ES-I3 (cell line): ENCODE results near the gene ARL3.
"Not testable (repeated sequence)": the region's sequence is repeated elsewhere in the genome, so short reads cannot be mapped to it uniquely, and the experiment has no call there.

Source experiments
- H3K36me3 ChIP-seq: 2 replicates; pipeline ENCODE4 v1.6.1; 2013; ENCODE audit warnings: mild to moderate bottlenecking, low read length, control low read depth, moderate library complexity; ENCODE audit not compliant: insufficient read depth
- H3K4me1 ChIP-seq: 2 replicates; pipeline ENCODE4 v1.6.1; 2013; ENCODE audit warnings: mild to moderate bottlenecking, control low read depth, low read length; ENCODE audit not compliant: insufficient read depth
- H3K9ac ChIP-seq: 2 replicates; pipeline ENCODE4 v1.6.1; 2013; ENCODE audit warnings: low read depth, mild to moderate bottlenecking, low read length, moderate library complexity
- H3K9me3 ChIP-seq: 2 replicates; pipeline ENCODE4 v1.6.1; 2013; ENCODE audit warnings: mild to moderate bottlenecking, low read length, moderate library complexity; ENCODE audit not compliant: control insufficient read depth, insufficient read depth

Gene ARL3

GRCh38 chr10:102713814-102714620 lies at the start of gene ARL3:
TSS of gene ARL3 (minus strand) at chr10:102714397. CDS start at chr10:102714275, 122 bp downstream.
- peaks cover 20% of the 10 kb centered on the region for H3K4me1 ChIP-seq
- no peaks in the 10 kb centered on the region for H3K36me3 ChIP-seq
- H3K9me3 ChIP-seq: no peaks in the 10 kb centered on the region
- H3K9ac ChIP-seq: peak within 1 kb of the TSS; percentile 88

- no peaks in the 10 kb centered on the region; the same call in 1 of the 2 replicates for H3K4me1 ChIP-seq
- H3K9me3 ChIP-seq: no peaks in the 10 kb centered on the region
- 0 out of 2 replicates have a peak, but pooled peaks cover 2% of the 10 kb centered on the region for H3K36me3 ChIP-seq
- no peak overlapping the region for H3K9ac ChIP-seq
Measured at GRCh38 chr10:102763037-102763607, 48.9 kb upstream of the ARL3 start.

- no peaks in the 10 kb centered on the region for H3K9me3 ChIP-seq
- H3K9ac ChIP-seq: no peak overlapping the region
- H3K36me3 ChIP-seq: 0 out of 2 replicates have a peak, but pooled peaks cover 2% of the 10 kb centered on the region
- no peaks in the 10 kb centered on the region; the same call in 1 of the 2 replicates for H3K4me1 ChIP-seq
Measured at GRCh38 chr10:102762401-102763015, 48.3 kb upstream of the ARL3 start.

- H3K4me1 ChIP-seq: no peaks in the 10 kb centered on the region; the same call in 1 of the 2 replicates
- no peaks in the 10 kb centered on the region for H3K9me3 ChIP-seq
- H3K36me3 ChIP-seq: 0 out of 2 replicates have a peak, but pooled peaks cover 2% of the 10 kb centered on the region
- H3K9ac ChIP-seq: no peak overlapping the region
Measured at GRCh38 chr10:102761981-102762380, 47.8 kb upstream of the ARL3 start.

GRCh38 chr10:102759497-102760210 lies 45.5 kb upstream of the ARL3 start:
- Histone ChIP-seq H3K9me3 (no peaks in the 10 kb centered on the region), H3K9ac (no peak overlapping the region)

GRCh38 chr10:102758933-102759262 lies 44.7 kb upstream of the ARL3 start:
- not testable (repeated sequence) for H3K36me3 ChIP-seq, H3K4me1 ChIP-seq, H3K9me3 ChIP-seq, H3K9ac ChIP-seq

More at GRCh38 chr10:102759497-102760210, 45.5 kb upstream of the ARL3 start:
- 0 out of 2 replicates have a peak, but pooled peaks cover 2% of the 10 kb centered on the region for H3K36me3 ChIP-seq
- no peaks in the 10 kb centered on the region; the same call in 1 of the 2 replicates for H3K4me1 ChIP-seq

- Histone ChIP-seq H3K36me3 (no peaks in the 10 kb centered on the region), H3K9ac (no peak overlapping the region), H3K4me1 (peaks cover 4% of the 10 kb centered on the region), H3K9me3 (no peaks in the 10 kb centered on the region)
Measured at GRCh38 chr10:102758240-102758932, 44.2 kb upstream of the ARL3 start.

GRCh38 chr10:102757323-102757722 lies 43.1 kb upstream of the ARL3 start:
- no peaks in the 10 kb centered on the region for H3K36me3 ChIP-seq
- peaks cover 7% of the 10 kb centered on the region for H3K4me1 ChIP-seq
- H3K9me3 ChIP-seq: no peaks in the 10 kb centered on the region
- H3K9ac ChIP-seq: no peak overlapping the region

- Histone ChIP-seq H3K36me3 (no peaks in the 10 kb centered on the region), H3K4me1 (peaks cover 7% of the 10 kb centered on the region), H3K9ac (no peak overlapping the region), H3K9me3 (no peaks in the 10 kb centered on the region)
Measured at GRCh38 chr10:102753718-102754117, 39.5 kb upstream of the ARL3 start.

- no peaks in the 10 kb centered on the region for H3K9me3 ChIP-seq
- H3K9ac ChIP-seq: no peak overlapping the region
- H3K4me1 ChIP-seq: peaks cover 7% of the 10 kb centered on the region
- H3K36me3 ChIP-seq: no peaks in the 10 kb centered on the region
Measured at GRCh38 chr10:102752934-102753664, 38.9 kb upstream of the ARL3 start.

GRCh38 chr10:102752266-102752930 lies 38.2 kb upstream of the ARL3 start:
- H3K4me1 ChIP-seq: peaks cover 7% of the 10 kb centered on the region
- H3K9me3 ChIP-seq: no peaks in the 10 kb centered on the region
- no peak overlapping the region for H3K9ac ChIP-seq
- H3K36me3 ChIP-seq: no peaks in the 10 kb centered on the region

- Histone ChIP-seq H3K9me3 (no peaks in the 10 kb centered on the region), H3K36me3 (no peaks in the 10 kb centered on the region), H3K9ac (no peak overlapping the region), H3K4me1 (peaks cover 6% of the 10 kb centered on the region; the same call in 1 of the 2 replicates)
Measured at GRCh38 chr10:102745157-102745556, 31.0 kb upstream of the ARL3 start.
